Cerebellar nuclear complex (tissue), 1 donor: Measurements from ENCODE around the gene KLHL2.
A peak's percentile ranks its signal among the peaks of the same experiment; 100 is the strongest.
"Not testable (repeated sequence)": the region's sequence is repeated elsewhere in the genome, so short reads cannot be mapped to it uniquely, and the experiment has no call there.

Experiments used
- DNase-seq, 2 experiments: peaks; one replicate each; lab custom pipeline; 2025; lab: John Stamatoyannopoulos, UW

Gene KLHL2

GRCh38 chr4:165330666-165331065 lies 123.3 kb downstream of the KLHL2 start:
- no peak for DNase-seq

- no peak for DNase-seq
Observed at GRCh38 chr4:165331359-165331758, 124.0 kb downstream of the KLHL2 start.

GRCh38 chr4:165331823-165332222 lies 124.5 kb downstream of the KLHL2 start:
- DNase-seq: no peak

- no peak for DNase-seq
Observed at GRCh38 chr4:165332502-165332901, 125.1 kb downstream of the KLHL2 start.

- no peak for DNase-seq
Observed at GRCh38 chr4:165335163-165335703, 127.9 kb downstream of the KLHL2 start.

- DNase-seq: no peak
Observed at GRCh38 chr4:165336743-165337142, 129.4 kb downstream of the KLHL2 start.

GRCh38 chr4:165342340-165342739 lies 135.0 kb downstream of the KLHL2 start:
- not testable (repeated sequence) for DNase-seq

- no peak for DNase-seq
Observed at GRCh38 chr4:165343353-165344191, 136.2 kb downstream of the KLHL2 start.

GRCh38 chr4:165345666-165346417 lies 138.5 kb downstream of the KLHL2 start:
- no peak for DNase-seq

- DNase-seq: no peak
Observed at GRCh38 chr4:165347647-165348569, 140.5 kb downstream of the KLHL2 start.

- DNase-seq: no peak
Observed at GRCh38 chr4:165351359-165352130, 144.2 kb downstream of the KLHL2 start.

GRCh38 chr4:165355900-165356300 lies 148.5 kb downstream of the KLHL2 start:
- peak in 1 of 2 experiments; percentile 29 for DNase-seq

GRCh38 chr4:165359506-165359905 lies 152.1 kb downstream of the KLHL2 start:
- DNase-seq: no peak

- DNase-seq: no peak
Observed at GRCh38 chr4:165360041-165360695, 152.8 kb downstream of the KLHL2 start.

- DNase-seq: no peak
Observed at GRCh38 chr4:165360985-165361670, 153.8 kb downstream of the KLHL2 start.

GRCh38 chr4:165361810-165362209 lies 154.4 kb downstream of the KLHL2 start:
- DNase-seq: no peak

- DNase-seq: no peak
Observed at GRCh38 chr4:165364452-165365080, 157.2 kb downstream of the KLHL2 start.

GRCh38 chr4:165367040-165367439 lies 159.7 kb downstream of the KLHL2 start:
- DNase-seq: no peak

GRCh38 chr4:165368114-165368513 lies 160.8 kb downstream of the KLHL2 start:
- no peak for DNase-seq
